Stomach (tissue), 9 donors: ENCODE measurements around the gene FAM217B. TPM values are rescaled to one million over a fixed set of nuclear protein-coding genes. Genes with fewer than 3 reads are reported as not detected.

Experiments used
- DNase-seq, 2 donors: peaks; one replicate each; pipeline versions ENCODE4 v3.0.0 to v3.0.0-alpha.2; 2013 to 2019
- H3K27ac ChIP-seq, 5 donors: fragments of 200-600 bp in 4 of 5; sonication (generic) in 4 of 5; one replicate each; pipeline ENCODE4 v1.5.1; 2013 to 2019; ENCODE audit warnings: mild to moderate bottlenecking in 1 of 5, moderate library complexity in 1 of 5
- H3K27me3 ChIP-seq, 3 donors: fragments of 200-600 bp; sonication (generic); one replicate each; pipeline ENCODE4 v1.5.1; 2017 to 2019; ENCODE audit warnings: mixed run types in 1 of 3
- H3K36me3 ChIP-seq, 4 donors: fragments of 200-600 bp; sonication (generic); 1 replicate in 3 of 4; 2 replicates in 1 of 4; pipeline ENCODE4 v1.5.1; 2016 to 2019
- H3K4me1 ChIP-seq, 4 donors: fragments of 200-600 bp; sonication (generic); one replicate each; pipeline ENCODE4 v1.5.1; 2016 to 2019
- H3K4me3 ChIP-seq, 4 donors: fragments of 200-600 bp; sonication (generic) in 3 of 4; one replicate each; pipeline ENCODE4 v1.5.1; 2016 to 2019; ENCODE audit warnings: mild to moderate bottlenecking in 1 of 4
- H3K9me3 ChIP-seq, 4 donors: fragments of 200-600 bp; sonication (generic); one replicate each; pipeline ENCODE4 v1.5.1; 2016 to 2019
- CTCF ChIP-seq, 7 experiments: fragments of 450-650 bp in 4 of 7; fragments of 200-600 bp in 3 of 7; sonication (generic) in 3 of 7; IDR thresholded peaks; one replicate each; pipeline ENCODE4 v1.5.1; 2016 to 2019; ENCODE audit warnings: antibody characterized with exemption in 7 of 7, control low read depth in 2 of 7, mild to moderate bottlenecking in 1 of 7
- EP300 ChIP-seq: sonication (generic); formaldehyde crosslinking; IDR thresholded peaks from one replicate; pipeline ENCODE4 v1.6.1; 2017; ENCODE audit warnings: antibody characterized with exemption
- POLR2A ChIP-seq, 4 donors: fragments of 450-650 bp; IDR thresholded peaks; one replicate each; pipeline ENCODE4 v1.6.1; 2016; ENCODE audit warnings: antibody characterized with exemption in 4 of 4, control low read depth in 2 of 4, mild to moderate bottlenecking in 1 of 4, moderate library complexity in 1 of 4
- POLR2AphosphoS5 ChIP-seq, 3 donors: sonication (generic); formaldehyde crosslinking; IDR thresholded peaks; one replicate each; pipeline ENCODE4 v1.6.1; 2016; ENCODE audit warnings: antibody characterized with exemption in 3 of 3
- WGBS, 5 donors: extraction: QIAGEN DNeasy Blood & Tissue Kit in 3 of 5; methylation state at CpG; one replicate each; pipeline versions ENCODE4 v1.1.5 to v1.1.7; 2013 to 2018; 5-methylcytosine and 5-hydroxymethylcytosine counted together
- intact Hi-C: fragments of 100-400 bp; cut with DNase I; formaldehyde crosslinking; loops from one replicate; pipeline ENCODE4 v1.15.1; 2023; ENCODE audit warnings: low total_unique reads
- polyA plus RNA-seq, 3 donors: library from polyadenylated mRNA; stranded (reverse); fragments of 200-250 nt; gene quantifications; one replicate each; pipeline ENCODE4 v1.2.3, GENCODE V29; 2013
- total RNA-seq, 5 donors: library from RNA; depleted of rRNA; stranded (reverse); fragments of >200 nt; gene quantifications; one replicate each; pipeline versions ENCODE4 v1.1.0 to v1.2.3, GENCODE V29; 2014 to 2016
- donor health status: healthy with polysubstance abuse.
- donor health status: Bipolar disorder and iron deficiency.
- donor health status: healthy.

Gene FAM217B
- total and polyA plus RNA-seq, 8 donors, result 1.6 to 17.9 (median 2.9) TPM

GRCh38 chr20:59983076-59983475 is 42.9 kb downstream of the FAM217B start:
- TF ChIP-seq POLR2A (IDR thresholded peaks at IDR 0.05), result no peak
- no peak for TF ChIP-seq POLR2AphosphoS5 (IDR thresholded peaks at IDR 0.05)
- TF ChIP-seq EP300, result no peak
- intact Hi-C loops, result no loop called here
- no peaks in the 10 kb centered on the region for H3K9me3 ChIP-seq
- no peak overlapping the region for H3K4me3 ChIP-seq
- DNase-seq, result no peak
- no peaks in the 10 kb centered on the region for H3K36me3 ChIP-seq
- H3K27me3 ChIP-seq, result no peaks in the 10 kb centered on the region
- 94 to 97% (median 96%) methylated on average over 9 of the region's 9 CpGs for WGBS, 5 donors
- H3K4me1 ChIP-seq, result peaks cover 0 to 5% (median under 1%) of the 10 kb centered on the region in 4 donors
- H3K27ac ChIP-seq, result no peak overlapping the region

GRCh38 chr20:59984541-59984940 is 44.4 kb downstream of the FAM217B start:
- Histone ChIP-seq H3K4me3 (no peak overlapping the region), H3K4me1 (peaks cover 0 to 9% (median 2%) of the 10 kb centered on the region in 4 donors), H3K27ac (no peak overlapping the region), H3K36me3 (no peaks in the 10 kb centered on the region), H3K9me3 (no peaks in the 10 kb centered on the region), H3K27me3 (no peaks in the 10 kb centered on the region)
- intact Hi-C loops, result no loop called here
- WGBS, 5 donors, result 70 to 82% (median 80%) methylated on average over 4 of the region's 4 CpGs
- no peak for TF ChIP-seq CTCF (IDR thresholded peaks at IDR 0.05)
- TF ChIP-seq EP300, result no peak
- no peak for TF ChIP-seq POLR2A (IDR thresholded peaks at IDR 0.05)
- no peak for TF ChIP-seq POLR2AphosphoS5 (IDR thresholded peaks at IDR 0.05)
- DNase-seq, result no peak

- H3K27ac ChIP-seq, result no peak overlapping the region
- H3K27me3 ChIP-seq, result no peaks in the 10 kb centered on the region
- no peak for TF ChIP-seq CTCF (IDR thresholded peaks at IDR 0.05)
- TF ChIP-seq POLR2AphosphoS5 (IDR thresholded peaks at IDR 0.05), result no peak
- TF ChIP-seq EP300, result no peak
- no peak for TF ChIP-seq POLR2A (IDR thresholded peaks at IDR 0.05)
- intact Hi-C loops, result no loop called here
- no peak overlapping the region for H3K4me3 ChIP-seq
- WGBS, 5 donors, result 82 to 94% (median 87%) methylated on average over 8 of the region's 8 CpGs
- peaks cover 0 to 9% (median 2%) of the 10 kb centered on the region in 4 donors for H3K4me1 ChIP-seq
- no peak for DNase-seq
- H3K9me3 ChIP-seq, result no peaks in the 10 kb centered on the region
- no peaks in the 10 kb centered on the region for H3K36me3 ChIP-seq
Observed at GRCh38 chr20:59985164-59985563, 45.0 kb downstream of the FAM217B start.

GRCh38 chr20:59985864-59986263 is 45.7 kb downstream of the FAM217B start:
- Histone ChIP-seq H3K4me1 (peaks cover 0 to 9% (median 2%) of the 10 kb centered on the region in 4 donors), H3K4me3 (no peak overlapping the region), H3K27me3 (no peaks in the 10 kb centered on the region), H3K36me3 (no peaks in the 10 kb centered on the region), H3K9me3 (no peaks in the 10 kb centered on the region), H3K27ac (no peak overlapping the region)
- 87 to 100% (median 94%) methylated on average over 3 of the region's 3 CpGs for WGBS, 5 donors
- intact Hi-C loops, result no loop called here
- no peak for DNase-seq
- TF ChIP-seq EP300 (no peak), POLR2A (IDR thresholded peaks at IDR 0.05) (no peak)

GRCh38 chr20:59987135-59987534 is 46.9 kb downstream of the FAM217B start:
- DNase-seq, result no peak

More at GRCh38 chr20:59987135-59987534, 46.9 kb downstream of the FAM217B start:
- peaks cover 0 to 9% (median 2%) of the 10 kb centered on the region in 4 donors for H3K4me1 ChIP-seq
- no peaks in the 10 kb centered on the region for H3K36me3 ChIP-seq
- no peak overlapping the region for H3K27ac ChIP-seq
- no peak overlapping the region for H3K4me3 ChIP-seq
- intact Hi-C loops, result no loop called here
- WGBS, 5 donors, result 88 to 96% (median 93%) methylated on average over 7 of the region's 7 CpGs
- H3K27me3 ChIP-seq, result no peaks in the 10 kb centered on the region
- TF ChIP-seq EP300 (no peak), POLR2AphosphoS5 (IDR thresholded peaks at IDR 0.05) (no peak), CTCF (IDR thresholded peaks at IDR 0.05) (no peak), POLR2A (IDR thresholded peaks at IDR 0.05) (no peak)
- no peaks in the 10 kb centered on the region for H3K9me3 ChIP-seq
